ENCODE measurements around the gene KRTAP5-2. TPM values are rescaled to one million over a fixed set of nuclear protein-coding genes. Genes with fewer than 3 reads are reported as not detected.
A peak's percentile ranks its signal among the peaks of the same experiment; 100 is the strongest.

Gene KRTAP5-2
- polyA plus RNA-seq, 3 donors = not detected

DNA sequence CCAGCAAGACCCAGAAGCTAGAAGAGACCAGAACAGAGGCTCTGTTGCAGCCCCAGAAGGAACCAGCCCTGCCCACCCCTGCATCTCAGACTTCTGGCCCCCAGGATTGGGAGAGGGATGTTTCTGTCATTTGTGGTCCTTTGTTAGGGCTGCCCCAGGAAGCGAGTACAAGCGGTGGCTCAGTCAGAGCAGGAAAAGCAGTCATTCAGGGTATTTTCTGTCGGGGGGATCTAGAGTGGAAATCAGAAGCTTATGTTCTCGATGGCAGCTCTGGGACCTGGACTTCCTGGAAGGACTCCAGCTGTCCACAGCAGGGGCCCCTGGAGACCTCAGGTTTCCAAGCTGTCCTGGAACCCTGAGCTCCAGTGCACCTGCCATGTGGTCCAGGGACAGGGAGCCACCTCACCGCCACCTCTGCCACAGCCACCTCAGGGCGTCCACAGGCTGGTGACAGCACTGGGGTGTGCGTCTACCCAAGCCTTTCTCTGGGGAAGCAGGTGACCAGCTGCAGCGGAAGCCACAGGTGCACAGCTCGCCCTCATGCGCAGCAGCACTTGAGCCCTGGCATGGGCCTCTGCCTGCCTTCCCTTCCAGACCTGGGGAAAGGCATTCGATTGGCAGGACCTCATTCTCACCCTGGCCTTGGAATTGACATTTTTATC, 34.1 kb upstream of the KRTAP5-2 start:
- Mint-ChIP-seq H3K4me1 (peaks cover 3% of the 10 kb centered on the region), H3K36me3 (no peaks in the 10 kb centered on the region), H3K27ac (peak overlapping the region in 1 of 7 donors; percentile 64), H3K4me3 (no peak overlapping the region), H3K27me3 (ENCODE audit: low read depth in 3 of 3) (peaks cover 3 to 39% (median 20%) of the 10 kb centered on the region in 3 donors), H3K9me3 (no peaks in the 10 kb centered on the region)
- no peak overlapping the region for H3K4me2 ChIP-seq (replicated peaks; ENCODE audit: extremely low read depth, low read length, poor library complexity, severe bottlenecking)
- no peaks in the 10 kb centered on the region for H4K20me1 ChIP-seq (ENCODE audit: insufficient read depth, low read length)
- H3K27ac ChIP-seq (ENCODE audit: low read depth in 1 of 2, low read length in 2 of 2) = no peak overlapping the region
- DNase-seq = no peak
- intact Hi-C loops (cut with micrococcal nuclease) = no loop called here
- H3K4me1 ChIP-seq (ENCODE audit: control insufficient read depth in 1 of 2, insufficient read depth in 2 of 2, low read length in 2 of 2) = no peaks in the 10 kb centered on the region
- no peaks in the 10 kb centered on the region for H3K9me3 ChIP-seq (replicated peaks in 1 of 2; ENCODE audit: control insufficient read depth in 1 of 2, insufficient read depth in 1 of 2, low read length in 2 of 2)
- H3K27me3 ChIP-seq (ENCODE audit: control insufficient read depth in 2 of 2, insufficient read depth in 2 of 2, low read length in 2 of 2) = peaks cover 0 to 10% of the 10 kb centered on the region in 2 donors
- WGBS (ENCODE audit: insufficient coverage) = 65% methylated on average over 10 of the region's 11 CpGs
- no peak overlapping the region for H3K4me3 ChIP-seq (replicated peaks in 1 of 3; ENCODE audit: low read depth in 2 of 3, low read length in 3 of 3)
- no peaks in the 10 kb centered on the region for H3K36me3 ChIP-seq (replicated peaks in 1 of 2; ENCODE audit: control insufficient read depth in 1 of 2, insufficient read depth in 2 of 2, low read length in 2 of 2)
- TF ChIP-seq, protein P1, sequence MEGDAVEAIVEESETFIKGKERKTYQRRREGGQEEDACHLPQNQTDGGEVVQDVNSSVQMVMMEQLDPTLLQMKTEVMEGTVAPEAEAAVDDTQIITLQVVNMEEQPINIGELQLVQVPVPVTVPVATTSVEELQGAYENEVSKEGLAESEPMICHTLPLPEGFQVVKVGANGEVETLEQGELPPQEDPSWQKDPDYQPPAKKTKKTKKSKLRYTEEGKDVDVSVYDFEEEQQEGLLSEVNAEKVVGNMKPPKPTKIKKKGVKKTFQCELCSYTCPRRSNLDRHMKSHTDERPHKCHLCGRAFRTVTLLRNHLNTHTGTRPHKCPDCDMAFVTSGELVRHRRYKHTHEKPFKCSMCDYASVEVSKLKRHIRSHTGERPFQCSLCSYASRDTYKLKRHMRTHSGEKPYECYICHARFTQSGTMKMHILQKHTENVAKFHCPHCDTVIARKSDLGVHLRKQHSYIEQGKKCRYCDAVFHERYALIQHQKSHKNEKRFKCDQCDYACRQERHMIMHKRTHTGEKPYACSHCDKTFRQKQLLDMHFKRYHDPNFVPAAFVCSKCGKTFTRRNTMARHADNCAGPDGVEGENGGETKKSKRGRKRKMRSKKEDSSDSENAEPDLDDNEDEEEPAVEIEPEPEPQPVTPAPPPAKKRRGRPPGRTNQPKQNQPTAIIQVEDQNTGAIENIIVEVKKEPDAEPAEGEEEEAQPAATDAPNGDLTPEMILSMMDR (IDR thresholded peaks at IDR 0.05) = no peak
- H3K79me2 ChIP-seq (ENCODE audit: insufficient read depth, low read length) = no peaks in the 10 kb centered on the region
- no peak overlapping the region for H3K9ac ChIP-seq (ENCODE audit: insufficient read depth, low read length, poor library complexity, severe bottlenecking)
- H2AFZ ChIP-seq (ENCODE audit: insufficient read depth, low read depth, low read length, poor library complexity, severe bottlenecking) = no peak overlapping the region

DNA sequence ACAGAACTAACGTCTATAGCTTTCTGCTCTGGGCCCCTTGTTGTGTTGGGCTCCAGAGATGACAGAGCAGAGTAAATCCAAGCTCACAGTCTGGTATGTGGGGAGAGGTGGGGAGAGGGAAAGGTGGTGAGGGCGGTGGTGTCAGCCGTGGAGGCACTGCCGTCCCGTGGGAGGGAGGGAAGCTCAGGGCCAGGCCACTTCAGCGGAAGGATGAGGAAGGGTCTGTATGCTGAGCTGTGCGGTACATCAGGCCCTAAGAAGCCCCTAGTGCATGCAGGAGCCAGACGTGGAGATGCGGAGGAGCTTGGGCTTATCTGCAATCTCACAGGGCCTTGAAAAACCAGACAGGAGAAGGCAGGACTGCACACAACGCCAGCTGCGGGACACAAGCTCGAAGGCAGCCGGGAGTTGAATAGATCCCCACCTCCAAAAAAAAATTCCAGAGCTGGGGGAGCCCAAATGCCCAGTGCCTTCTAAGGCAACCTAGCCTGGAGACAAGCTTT, 33.0 kb upstream of the KRTAP5-2 start:
- Histone ChIP-seq H3K79me2 (ENCODE audit: insufficient read depth, low read length) (no peaks in the 10 kb centered on the region), H3K27me3 (ENCODE audit: control insufficient read depth in 2 of 2, insufficient read depth in 2 of 2, low read length in 2 of 2) (peaks cover 0 to 10% of the 10 kb centered on the region in 2 donors), H3K9me3 (replicated peaks in 1 of 2; ENCODE audit: control insufficient read depth in 1 of 2, insufficient read depth in 1 of 2, low read length in 2 of 2) (no peaks in the 10 kb centered on the region), H3K27ac (ENCODE audit: low read depth in 1 of 2, low read length in 2 of 2) (no peak overlapping the region), H3K4me1 (ENCODE audit: control insufficient read depth in 1 of 2, insufficient read depth in 2 of 2, low read length in 2 of 2) (no peaks in the 10 kb centered on the region), H3K4me3 (replicated peaks in 1 of 3; ENCODE audit: low read depth in 2 of 3, low read length in 3 of 3) (no peak overlapping the region), H3K36me3 (replicated peaks in 1 of 2; ENCODE audit: control insufficient read depth in 1 of 2, insufficient read depth in 2 of 2, low read length in 2 of 2) (no peaks in the 10 kb centered on the region), H3K4me2 (replicated peaks; ENCODE audit: extremely low read depth, low read length, poor library complexity, severe bottlenecking) (no peak overlapping the region), H2AFZ (ENCODE audit: insufficient read depth, low read depth, low read length, poor library complexity, severe bottlenecking) (no peak overlapping the region), H4K20me1 (ENCODE audit: insufficient read depth, low read length) (no peaks in the 10 kb centered on the region), H3K9ac (ENCODE audit: insufficient read depth, low read length, poor library complexity, severe bottlenecking) (no peak overlapping the region)
- Mint-ChIP-seq H3K27ac (no peak overlapping the region), H3K9me3 (no peaks in the 10 kb centered on the region), H3K36me3 (no peaks in the 10 kb centered on the region), H3K4me3 (no peak overlapping the region), H3K27me3 (ENCODE audit: low read depth in 3 of 3) (peaks cover 6 to 46% (median 20%) of the 10 kb centered on the region in 3 donors), H3K4me1 (peaks cover 3% of the 10 kb centered on the region)
- intact Hi-C loops (cut with micrococcal nuclease) = no loop called here
- 84% methylated on average over 8 of the region's 13 CpGs for WGBS (ENCODE audit: insufficient coverage)
- TF ChIP-seq, protein P1 (IDR thresholded peaks at IDR 0.05) = no peak
- DNase-seq = no peak

Data from CD14-positive monocyte (primary cell).